GM18499 (cell line): Measurements from ENCODE around the gene AUTS2.
A peak's percentile ranks its signal among the peaks of the same experiment; 100 is the strongest.
"Not testable (repeated sequence)": the region's sequence is repeated elsewhere in the genome, so short reads cannot be mapped to it uniquely, and the experiment has no call there.

Source experiments
- ATAC-seq: cut with Tn5 transposase; IDR thresholded peaks from one replicate; pipeline ENCODE4 v1.9.1; 2021; ENCODE audit warnings: moderate number of reproducible peaks; ENCODE audit not compliant: insufficient read depth, unreplicated experiment

Gene AUTS2

DNA sequence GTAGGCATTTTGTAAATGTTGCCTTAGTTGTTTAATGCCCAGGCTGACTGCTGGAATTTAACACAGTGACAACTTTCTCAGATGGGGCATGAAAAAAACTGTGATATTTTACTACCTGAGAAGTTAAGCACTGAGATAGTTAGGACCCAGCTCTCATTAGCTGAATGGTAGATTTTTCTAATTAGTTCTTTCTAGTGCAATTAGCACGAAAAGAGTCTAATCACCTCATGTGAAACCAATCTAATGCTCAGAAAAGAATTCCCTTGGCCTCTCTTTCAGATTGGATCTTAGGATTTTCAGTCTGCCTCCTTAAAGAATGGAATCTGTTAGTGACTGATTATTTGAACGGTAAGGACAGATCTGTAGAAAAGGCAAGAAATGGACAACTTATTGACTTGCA, 743.2 kb downstream of the AUTS2 start:
- no peak for ATAC-seq

DNA sequence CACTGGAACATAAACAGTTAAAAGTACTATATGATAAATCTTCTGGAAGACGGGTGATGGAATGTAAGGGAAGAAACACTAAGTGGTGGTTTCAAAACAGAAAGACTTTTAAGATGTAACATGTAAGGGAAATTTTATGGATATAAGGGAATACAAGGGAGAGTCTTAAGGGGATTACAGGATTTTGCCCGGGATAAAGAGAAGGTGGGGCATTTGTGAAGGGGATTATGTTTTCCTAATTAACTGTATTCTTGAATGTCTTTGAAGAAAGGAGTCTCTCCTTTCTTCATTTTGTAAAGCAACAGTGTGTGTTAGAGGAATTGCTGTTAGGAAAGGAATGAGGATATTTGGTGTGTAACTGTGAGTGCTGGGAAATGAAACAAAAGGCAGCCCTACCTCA, 745.2 kb downstream of the AUTS2 start:
- ATAC-seq: no peak

DNA sequence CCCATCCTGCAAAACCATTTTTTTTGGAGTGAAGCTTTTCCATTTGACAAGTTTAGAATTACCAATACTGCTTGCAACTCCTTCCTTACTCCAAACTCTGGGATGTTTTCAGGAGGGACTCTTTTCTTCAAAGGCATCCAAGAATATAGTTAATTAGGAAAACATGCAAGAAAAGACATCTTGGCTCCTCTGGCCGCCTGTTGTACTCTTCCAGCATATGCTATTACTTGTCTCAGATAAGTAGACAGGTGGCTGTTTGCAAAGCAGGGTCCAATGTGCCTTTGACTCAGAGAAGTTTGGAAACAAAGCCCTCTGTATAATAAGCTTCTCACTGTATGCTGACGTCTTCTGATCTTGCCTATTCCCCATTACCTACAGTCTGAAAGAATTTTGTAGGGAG, 746.5 kb downstream of the AUTS2 start:
- no peak for ATAC-seq

- ATAC-seq: no peak
Observed at GRCh38 chr7:70346844-70347462, 748.7 kb downstream of the AUTS2 start.

- ATAC-seq: peak; percentile 99
Observed at GRCh38 chr7:70347463-70348254, 749.4 kb downstream of the AUTS2 start.

GRCh38 chr7:70349031-70349430, 750.8 kb downstream of the AUTS2 start:
- ATAC-seq: no peak

- no peak for ATAC-seq
Observed at GRCh38 chr7:70349819-70350218, 751.5 kb downstream of the AUTS2 start.

- ATAC-seq: no peak
Observed at GRCh38 chr7:70352088-70352487, 753.8 kb downstream of the AUTS2 start.

- no peak for ATAC-seq
Observed at GRCh38 chr7:70352906-70353305, 754.6 kb downstream of the AUTS2 start.

DNA sequence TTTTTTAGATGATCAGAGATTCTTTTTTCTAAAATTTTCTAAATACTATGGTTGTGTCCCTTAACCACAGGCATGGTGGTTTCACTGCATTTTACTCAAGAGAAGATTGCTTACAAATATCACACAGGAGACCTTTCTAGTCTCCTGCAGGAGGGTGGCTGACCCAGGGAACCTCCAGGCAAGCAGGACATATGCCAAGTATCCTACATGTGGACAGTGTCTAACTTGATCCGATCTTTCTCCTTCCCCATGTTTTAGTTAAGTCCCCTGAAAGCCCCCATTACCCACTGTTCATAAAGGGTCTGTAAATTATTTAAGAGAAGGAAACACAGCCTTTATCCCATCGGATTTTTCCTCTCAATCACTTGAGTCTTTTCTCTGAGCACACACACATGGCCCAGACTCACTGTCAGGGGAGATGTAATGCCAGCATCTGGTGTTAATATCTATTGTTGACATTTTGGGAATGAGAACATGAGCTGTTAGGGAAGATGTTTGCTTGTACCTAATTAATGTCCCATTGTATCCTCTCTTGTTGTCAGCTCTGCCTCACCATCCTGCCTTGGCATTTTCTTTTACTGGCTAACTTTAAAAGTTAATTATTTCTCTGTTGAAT, 755.2 kb downstream of the AUTS2 start:
- ATAC-seq: no peak

DNA sequence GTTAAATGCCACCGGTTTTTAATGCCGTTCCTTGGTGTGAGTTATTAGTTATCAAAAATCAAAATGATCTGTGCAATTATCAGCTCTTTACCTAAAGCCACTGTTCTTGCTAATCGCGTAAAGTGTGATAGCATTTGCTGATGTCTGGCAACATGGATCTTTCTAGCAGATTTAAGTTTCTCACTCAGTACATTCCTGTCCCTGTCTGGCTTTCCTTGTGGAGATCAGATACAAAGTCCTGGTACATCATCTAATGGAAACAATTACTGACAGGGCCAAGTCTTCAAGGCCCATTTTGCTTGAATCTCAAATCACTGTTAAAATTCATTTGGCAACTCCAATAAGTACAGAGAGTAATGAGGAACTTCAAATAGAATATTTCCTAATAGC, 755.7 kb downstream of the AUTS2 start:
- no peak for ATAC-seq

DNA sequence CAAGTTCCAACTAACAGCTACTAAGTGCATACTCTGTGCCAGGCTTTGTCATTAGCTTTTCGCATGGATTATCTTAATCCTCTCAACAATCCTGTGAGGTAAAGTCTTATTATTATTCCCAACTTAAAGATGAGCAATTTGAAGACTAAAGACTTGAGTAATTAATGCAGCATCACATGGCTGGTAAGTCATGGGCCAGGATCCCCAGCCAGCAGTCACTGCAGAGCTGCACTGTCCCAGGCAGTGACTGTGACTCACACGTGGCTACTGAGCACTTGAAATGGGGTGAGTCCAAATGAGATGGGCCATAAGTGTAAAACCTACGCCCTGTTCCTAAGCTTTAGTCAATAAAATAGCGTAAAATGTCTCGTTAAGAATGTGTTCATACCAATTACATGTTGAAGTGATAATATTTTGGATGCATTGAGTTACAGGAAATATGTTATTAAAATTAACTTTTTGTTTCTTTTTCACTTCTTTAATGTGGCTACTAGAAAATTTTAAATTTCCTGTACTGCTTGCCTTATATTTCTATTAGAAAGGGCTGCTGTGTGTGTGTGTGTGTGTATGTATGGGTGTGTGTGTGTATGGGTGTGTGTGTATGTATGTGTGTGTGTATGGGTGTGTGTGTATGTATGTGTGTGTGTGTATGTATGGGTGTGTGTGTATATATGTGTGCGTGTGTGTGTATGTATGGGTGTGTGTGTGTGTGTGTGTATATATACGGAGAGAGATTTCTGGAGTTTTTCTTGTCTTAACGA, 756.3 kb downstream of the AUTS2 start:
- no peak for ATAC-seq

GRCh38 chr7:70355198-70356020, 757.1 kb downstream of the AUTS2 start:
- no peak for ATAC-seq

DNA sequence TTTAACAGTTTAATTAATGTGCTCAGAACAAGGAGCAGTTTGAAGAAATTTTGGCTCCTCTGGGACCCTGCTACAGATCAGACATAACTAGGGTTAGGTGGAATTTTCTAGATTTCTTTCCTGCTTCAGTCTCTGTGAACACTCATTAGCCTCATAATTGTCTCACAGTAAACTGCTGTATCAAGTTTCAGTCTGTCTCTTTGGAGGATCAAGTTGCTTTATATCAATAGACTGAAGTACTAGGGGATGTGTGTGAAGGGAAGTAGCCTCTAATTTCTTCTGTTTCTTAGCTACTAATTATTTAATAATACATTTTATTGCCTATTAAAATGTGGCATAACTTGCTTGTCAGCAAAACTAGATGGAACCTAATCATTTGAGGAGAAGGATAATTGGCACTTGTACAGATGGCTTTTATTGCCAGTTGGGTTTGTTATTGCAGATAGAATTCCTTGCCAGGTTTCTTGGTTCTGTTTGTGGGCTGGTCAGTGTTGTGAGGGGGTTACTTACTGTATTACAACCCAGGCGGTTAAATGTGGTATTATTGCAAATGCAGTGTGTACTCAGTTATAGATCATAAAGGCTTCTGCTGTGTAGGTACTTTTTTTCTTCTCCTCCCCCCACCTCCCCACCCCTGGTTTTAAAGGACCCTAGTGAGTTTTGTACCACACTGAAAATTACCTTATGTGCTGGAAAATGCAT, 758.0 kb downstream of the AUTS2 start:
- no peak for ATAC-seq

GRCh38 chr7:70356787-70357328, 758.6 kb downstream of the AUTS2 start:
- no peak for ATAC-seq

DNA sequence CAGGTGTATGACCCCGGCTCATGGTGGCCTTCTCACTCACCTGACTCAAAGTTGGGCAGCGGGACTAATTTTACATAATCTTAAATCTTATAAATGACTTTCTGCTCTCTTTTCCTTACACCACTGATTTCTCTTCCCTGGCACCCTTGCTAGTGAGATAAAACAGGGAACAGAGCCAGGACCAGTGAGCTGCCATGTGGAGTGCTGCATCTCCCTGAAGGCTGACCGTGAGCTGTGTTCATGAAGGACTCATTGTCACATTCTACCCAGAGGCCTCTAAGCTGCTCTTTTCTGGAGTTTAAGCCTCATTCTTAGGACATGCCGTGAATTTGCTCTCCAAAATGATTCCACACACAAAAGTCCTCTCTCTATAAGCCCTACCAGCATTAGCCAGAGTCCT, 762.3 kb downstream of the AUTS2 start:
- no peak for ATAC-seq

DNA sequence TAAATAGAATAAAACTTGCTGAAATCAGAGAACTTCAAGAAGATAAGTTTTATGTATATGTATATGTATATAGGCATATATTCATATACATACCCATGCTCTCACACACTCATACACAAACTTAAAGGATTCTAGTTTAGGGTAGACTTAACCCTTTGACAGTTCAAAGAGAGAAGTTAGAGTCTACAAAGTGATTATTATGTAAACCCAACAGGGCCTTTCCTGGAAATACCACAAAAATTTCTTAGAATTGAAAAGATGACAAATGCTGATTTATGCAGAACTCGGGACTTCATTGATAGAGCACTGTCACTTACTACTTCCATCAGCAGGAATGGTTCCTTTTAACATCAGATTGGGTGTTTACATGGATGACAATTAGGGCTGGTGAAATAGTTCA, 763.5 kb downstream of the AUTS2 start:
- ATAC-seq: no peak

DNA sequence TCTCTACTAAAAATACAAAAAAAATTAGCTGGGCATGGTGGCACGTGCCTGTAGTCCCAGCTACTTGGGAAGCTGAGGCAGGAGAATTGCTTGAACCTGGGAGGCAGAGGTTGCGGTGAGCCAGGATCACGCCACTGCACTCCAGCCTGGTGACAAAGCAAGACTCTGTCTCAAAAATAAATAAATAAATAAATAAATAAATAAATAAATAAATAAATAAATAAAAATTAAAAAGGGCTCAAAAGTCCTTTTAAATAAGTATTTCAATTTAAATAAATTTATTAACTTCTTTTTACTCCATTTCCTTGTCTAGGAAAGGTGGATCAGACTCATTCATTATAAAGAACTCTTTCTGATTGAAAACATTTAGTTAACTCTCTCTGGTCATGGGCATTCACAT, 766.1 kb downstream of the AUTS2 start:
- ATAC-seq: not testable (repeated sequence)

DNA sequence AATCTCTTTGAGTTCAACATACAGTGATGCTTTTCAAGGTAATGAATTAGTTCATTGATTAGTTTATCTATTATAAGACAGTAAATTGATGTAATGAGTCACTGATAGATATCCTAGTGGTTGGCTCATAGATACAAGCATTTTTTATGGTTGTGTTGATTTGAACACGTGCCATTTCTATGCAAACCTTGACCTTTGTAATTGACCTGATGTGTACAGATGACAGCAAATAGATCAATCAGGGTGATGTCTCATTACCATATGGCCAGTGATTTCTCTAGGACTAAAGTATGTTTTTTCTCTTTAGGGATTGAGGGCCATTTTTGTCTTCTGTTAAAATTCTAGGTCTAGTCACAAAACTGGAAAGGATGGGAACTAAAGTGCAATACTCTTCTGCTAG, 773.4 kb downstream of the AUTS2 start:
- no peak for ATAC-seq
